ENCODE results near the gene FBXO47. TPM values are rescaled to one million over a fixed set of nuclear protein-coding genes. Genes with fewer than 3 reads are reported as not detected.
A peak's percentile ranks its signal among the peaks of the same experiment; 100 is the strongest.

FBXO47 gene, protein sequence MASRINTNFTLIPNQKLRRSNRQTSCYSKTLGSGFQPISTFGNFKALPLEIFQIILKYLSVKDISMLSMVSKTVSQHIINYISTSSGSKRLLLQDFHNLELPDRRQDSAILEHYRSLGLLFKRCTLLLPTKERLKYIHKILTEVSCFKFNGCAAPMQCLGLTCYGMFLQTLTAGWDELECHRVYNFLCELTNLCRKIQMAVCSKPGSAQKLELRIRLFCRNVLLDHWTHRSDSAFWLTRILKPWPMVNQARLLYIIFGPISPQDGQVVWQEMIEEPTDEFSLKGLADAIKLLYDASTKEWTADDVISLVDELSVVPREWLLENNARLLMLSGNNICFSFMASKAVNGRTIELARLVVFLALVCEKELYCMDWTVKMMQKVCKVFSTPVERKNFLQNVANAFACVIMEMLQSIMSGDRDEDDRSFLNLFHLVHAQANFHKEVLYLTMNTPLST
- total RNA-seq = not detected
- not detected for polyA plus RNA-seq

DNA sequence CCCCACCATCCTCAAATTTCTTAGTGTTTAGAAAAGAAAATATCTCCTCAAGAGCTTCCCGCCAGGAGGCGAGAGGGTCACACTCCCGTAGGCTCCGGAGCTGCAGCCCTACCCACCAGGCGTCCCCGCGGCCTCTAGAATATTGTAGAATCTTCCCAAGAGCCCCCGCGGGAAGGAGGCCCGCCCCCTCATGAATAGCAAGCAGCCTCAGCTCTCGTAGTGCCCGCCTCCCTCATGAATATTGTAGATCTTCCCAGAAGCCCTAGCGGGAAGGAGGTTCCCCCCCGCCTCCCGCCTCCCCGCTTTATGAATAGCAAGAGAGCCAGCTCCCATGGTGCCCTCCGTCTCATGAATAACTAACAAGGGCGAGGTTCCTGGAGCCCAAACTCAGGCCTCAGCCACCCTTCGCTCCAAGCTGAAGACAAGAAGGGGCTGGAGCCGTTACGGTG is at the start of gene FBXO47:
Gene FBXO47 (minus strand): TSS at position 114 of the 449 bp plus-strand sequence. CDS start 4,378 bp downstream, outside the sequence.
- H3K9me3 ChIP-seq = no peaks in the 10 kb centered on the region
- peak within 1 kb of the TSS in 3 of 4 donors; percentile 17 to 39 (median 34) for H3K4me3 ChIP-seq
- WGBS, 2 donors = 7 to 17% methylated on average over 21 of the region's 21 CpGs
- peak within 1 kb of the TSS; percentile 62 to 69 (median 68) for H3K27ac ChIP-seq
- peaks cover 0 to 5% (median 4%) of the 10 kb centered on the region in 4 donors for H3K4me1 ChIP-seq
- intact Hi-C loops (cut with DNase I) = loop anchor here (5.0 kb wide), 1 partner anchor 95 kb away; the partner anchor contains the start of gene LASP1
- no peaks in the 10 kb centered on the region for H3K36me3 ChIP-seq
- peak; percentile 97 for DNase-seq
- peak; percentile 14 to 24 for TF ChIP-seq POLR2A (IDR thresholded peaks at IDR 0.05)
- TF ChIP-seq, protein P1, sequence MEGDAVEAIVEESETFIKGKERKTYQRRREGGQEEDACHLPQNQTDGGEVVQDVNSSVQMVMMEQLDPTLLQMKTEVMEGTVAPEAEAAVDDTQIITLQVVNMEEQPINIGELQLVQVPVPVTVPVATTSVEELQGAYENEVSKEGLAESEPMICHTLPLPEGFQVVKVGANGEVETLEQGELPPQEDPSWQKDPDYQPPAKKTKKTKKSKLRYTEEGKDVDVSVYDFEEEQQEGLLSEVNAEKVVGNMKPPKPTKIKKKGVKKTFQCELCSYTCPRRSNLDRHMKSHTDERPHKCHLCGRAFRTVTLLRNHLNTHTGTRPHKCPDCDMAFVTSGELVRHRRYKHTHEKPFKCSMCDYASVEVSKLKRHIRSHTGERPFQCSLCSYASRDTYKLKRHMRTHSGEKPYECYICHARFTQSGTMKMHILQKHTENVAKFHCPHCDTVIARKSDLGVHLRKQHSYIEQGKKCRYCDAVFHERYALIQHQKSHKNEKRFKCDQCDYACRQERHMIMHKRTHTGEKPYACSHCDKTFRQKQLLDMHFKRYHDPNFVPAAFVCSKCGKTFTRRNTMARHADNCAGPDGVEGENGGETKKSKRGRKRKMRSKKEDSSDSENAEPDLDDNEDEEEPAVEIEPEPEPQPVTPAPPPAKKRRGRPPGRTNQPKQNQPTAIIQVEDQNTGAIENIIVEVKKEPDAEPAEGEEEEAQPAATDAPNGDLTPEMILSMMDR (IDR thresholded peaks at IDR 0.05) = peak in 1 of 4 experiments; percentile 10
- TF ChIP-seq POLR2AphosphoS5 (IDR thresholded peaks at IDR 0.05) = peak; percentile 56 to 73 (median 62)
- no peak for TF ChIP-seq EP300 (IDR thresholded peaks at IDR 0.05)
- no peaks in the 10 kb centered on the region for H3K27me3 ChIP-seq

DNA sequence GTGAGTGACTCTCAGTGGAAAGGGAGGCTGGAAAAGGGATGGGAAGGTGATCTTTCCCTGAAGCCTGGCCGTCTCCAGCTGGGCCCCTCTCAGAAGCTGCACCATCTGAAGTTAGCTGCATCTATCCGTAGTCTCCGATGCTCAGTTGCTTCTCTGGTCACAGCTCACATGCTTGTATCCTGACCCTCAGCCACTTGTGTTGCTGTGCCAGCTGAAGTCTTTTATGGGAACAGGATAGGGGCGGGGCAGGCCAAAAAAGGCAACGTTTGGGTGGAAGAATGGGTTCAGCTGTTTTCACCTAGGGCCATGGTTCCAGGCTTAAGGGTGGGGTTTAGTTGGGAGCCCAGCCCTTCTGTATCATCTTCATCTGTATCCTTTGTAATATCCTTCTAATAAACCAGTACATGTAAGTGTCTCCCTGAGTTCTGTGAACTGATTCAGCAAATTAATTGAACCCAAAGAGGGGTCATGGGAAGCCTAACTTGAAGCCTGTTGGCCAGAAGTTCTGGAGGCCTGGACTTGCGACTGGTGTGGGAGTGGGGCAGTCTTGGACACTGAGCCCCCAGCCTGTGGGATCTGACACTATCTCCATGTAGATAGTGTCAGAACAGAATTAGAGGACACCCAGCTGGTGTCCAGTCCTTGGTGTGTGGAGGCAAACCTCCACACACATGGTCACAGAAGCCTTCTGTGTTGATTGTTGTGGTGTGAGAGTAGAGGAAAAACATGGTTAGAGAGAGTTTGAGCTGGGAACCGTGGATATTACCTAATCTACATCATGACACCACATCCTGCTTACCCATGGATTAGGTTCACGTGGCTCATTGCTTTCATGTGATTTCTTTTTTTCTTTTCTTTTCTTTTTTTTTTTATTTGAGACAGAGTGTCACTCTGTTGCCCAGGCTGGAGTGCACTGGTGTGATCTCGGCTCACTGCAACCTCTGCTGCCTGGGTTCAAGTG is 49.3 kb upstream of the FBXO47 start:
- H3K27me3 ChIP-seq = no peaks in the 10 kb centered on the region
- no peaks in the 10 kb centered on the region for H3K36me3 ChIP-seq
- intact Hi-C loops (cut with DNase I) = no loop called here
- H3K27ac ChIP-seq = no peak overlapping the region
- no peak for TF ChIP-seq EP300 (IDR thresholded peaks at IDR 0.05)
- TF ChIP-seq POLR2AphosphoS5 (IDR thresholded peaks at IDR 0.05) = no peak
- TF ChIP-seq POLR2A (IDR thresholded peaks at IDR 0.05) = no peak
- TF ChIP-seq, protein P1 (IDR thresholded peaks at IDR 0.05) = no peak
- H3K9me3 ChIP-seq = no peaks in the 10 kb centered on the region
- H3K4me1 ChIP-seq = peaks cover 0 to 6% (median 2%) of the 10 kb centered on the region in 4 donors
- H3K4me3 ChIP-seq = no peak overlapping the region
- DNase-seq = no peak
- 73 to 74% methylated on average over 9 of the region's 9 CpGs for WGBS, 2 donors

DNA sequence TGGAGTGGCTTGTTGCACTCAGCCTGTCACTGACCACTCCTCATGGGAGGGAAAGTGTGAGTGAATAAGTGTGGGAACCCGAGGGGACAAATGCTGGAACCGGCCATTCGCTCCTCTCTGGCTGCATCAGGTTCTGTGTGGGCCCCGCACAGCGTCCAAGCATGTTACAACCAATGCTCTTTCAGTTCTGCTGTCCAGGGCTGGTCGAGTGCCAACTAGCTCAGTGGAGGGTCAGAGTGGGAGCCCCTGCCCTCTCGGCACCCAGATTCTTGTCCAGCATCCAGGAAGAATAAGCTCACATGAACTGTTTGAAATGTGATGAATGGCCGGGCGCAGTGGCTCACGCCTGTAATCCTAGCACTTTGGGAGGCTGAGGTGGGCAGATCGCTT is 48.3 kb upstream of the FBXO47 start:
- WGBS, 2 donors = 91 to 92% methylated on average over 11 of the region's 11 CpGs

More for the DNA sequence above, 48.3 kb upstream of the FBXO47 start:
- Histone ChIP-seq H3K36me3 (no peaks in the 10 kb centered on the region), H3K4me1 (peaks cover 0 to 6% (median 2%) of the 10 kb centered on the region in 4 donors), H3K4me3 (no peak overlapping the region), H3K27ac (no peak overlapping the region), H3K9me3 (no peaks in the 10 kb centered on the region), H3K27me3 (no peaks in the 10 kb centered on the region)
- intact Hi-C loops (cut with DNase I) = no loop called here
- TF ChIP-seq, protein P1 (IDR thresholded peaks at IDR 0.05) = no peak
- TF ChIP-seq EP300 (IDR thresholded peaks at IDR 0.05) (no peak), POLR2A (IDR thresholded peaks at IDR 0.05) (no peak), POLR2AphosphoS5 (IDR thresholded peaks at IDR 0.05) (no peak)
- DNase-seq = no peak

Data from sigmoid colon (tissue), 7 donors.